Neural cell (in vitro differentiated cells): ENCODE results near the gene SBNO2.

Experiments
- EP300 ChIP-seq: fragments of 450-650 bp; conservative IDR thresholded peaks from 2 replicates; pipeline ENCODE4 v1.6.1; 2014; ENCODE audit warnings: antibody characterized with exemption, mild to moderate bottlenecking, moderate library complexity; ENCODE audit not compliant: poor library complexity, severe bottlenecking
- EZH2 ChIP-seq: fragments of 200-600, 300-800 bp; shearing (Covaris generic), sonication (generic); IDR thresholded peaks from 2 replicates; pipeline ENCODE4 v1.6.1; 2014; ENCODE audit warnings: antibody characterized with exemption, low read length, borderline replicate concordance, mild to moderate bottlenecking; ENCODE audit not compliant: insufficient read depth, poor library complexity, severe bottlenecking
- RAD21 ChIP-seq: fragments of 450-650 bp; conservative IDR thresholded peaks from 2 replicates; pipeline ENCODE4 v1.6.1; 2014; ENCODE audit warnings: antibody characterized with exemption, mild to moderate bottlenecking, moderate library complexity
- SMC3 ChIP-seq: fragments of 450-650 bp; conservative IDR thresholded peaks from 2 replicates; pipeline ENCODE4 v1.6.1; 2014; ENCODE audit warnings: antibody characterized with exemption, mild to moderate bottlenecking, moderate library complexity; ENCODE audit not compliant: poor library complexity
- TF ChIP-seq, protein P1 (sequence below): fragments of 450-650 bp; IDR thresholded peaks from 2 replicates; pipeline ENCODE4 v1.5.1; 2014; ENCODE audit warnings: antibody characterized with exemption, mild to moderate bottlenecking, moderate library complexity; ENCODE audit not compliant: poor library complexity, severe bottlenecking
- TF ChIP-seq, protein P2 (sequence below): IDR thresholded peaks from 2 replicates; pipeline ENCODE4 v1.6.1; 2012; ENCODE audit warnings: borderline replicate concordance

DNA sequence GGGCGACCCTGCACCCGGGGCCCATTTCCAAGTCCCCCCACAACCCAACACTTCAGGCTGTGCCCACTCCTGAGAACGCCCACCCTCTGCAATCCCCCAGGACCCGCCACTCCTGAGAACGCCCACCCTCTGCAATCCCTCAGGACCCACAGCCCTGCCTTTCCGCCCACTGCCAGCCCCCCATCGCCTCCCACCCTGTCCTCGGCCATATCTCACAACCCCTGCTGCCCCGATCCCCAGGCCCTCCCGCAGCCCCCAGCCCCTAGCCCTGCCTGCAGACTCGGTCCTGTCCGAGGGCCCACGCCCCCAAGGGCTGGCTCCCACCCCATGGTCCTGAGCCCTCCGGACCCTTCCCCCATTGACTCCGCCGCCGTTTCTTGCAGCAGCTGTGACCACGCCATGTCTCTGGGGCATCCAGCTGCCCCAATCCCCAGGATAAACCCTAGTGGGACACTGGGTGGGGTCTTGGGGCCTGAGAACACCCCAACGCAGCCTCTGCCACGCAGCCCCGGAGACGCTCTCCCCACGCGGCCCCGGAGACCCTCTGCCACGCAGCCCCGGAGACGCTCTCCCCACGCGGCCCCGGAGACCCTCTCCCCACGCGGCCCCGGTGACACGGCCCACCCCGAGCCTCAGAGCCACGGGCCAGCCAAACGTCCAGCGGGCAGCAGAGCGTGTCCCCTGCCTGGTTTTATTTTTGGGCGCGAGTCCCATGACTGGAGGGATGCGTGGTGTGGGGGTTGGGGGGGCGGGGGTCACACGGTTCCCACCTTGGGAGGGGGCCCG, 17.0 kb downstream of the SBNO2 start:
- TF ChIP-seq RAD21: no peak
- TF ChIP-seq, protein P1, sequence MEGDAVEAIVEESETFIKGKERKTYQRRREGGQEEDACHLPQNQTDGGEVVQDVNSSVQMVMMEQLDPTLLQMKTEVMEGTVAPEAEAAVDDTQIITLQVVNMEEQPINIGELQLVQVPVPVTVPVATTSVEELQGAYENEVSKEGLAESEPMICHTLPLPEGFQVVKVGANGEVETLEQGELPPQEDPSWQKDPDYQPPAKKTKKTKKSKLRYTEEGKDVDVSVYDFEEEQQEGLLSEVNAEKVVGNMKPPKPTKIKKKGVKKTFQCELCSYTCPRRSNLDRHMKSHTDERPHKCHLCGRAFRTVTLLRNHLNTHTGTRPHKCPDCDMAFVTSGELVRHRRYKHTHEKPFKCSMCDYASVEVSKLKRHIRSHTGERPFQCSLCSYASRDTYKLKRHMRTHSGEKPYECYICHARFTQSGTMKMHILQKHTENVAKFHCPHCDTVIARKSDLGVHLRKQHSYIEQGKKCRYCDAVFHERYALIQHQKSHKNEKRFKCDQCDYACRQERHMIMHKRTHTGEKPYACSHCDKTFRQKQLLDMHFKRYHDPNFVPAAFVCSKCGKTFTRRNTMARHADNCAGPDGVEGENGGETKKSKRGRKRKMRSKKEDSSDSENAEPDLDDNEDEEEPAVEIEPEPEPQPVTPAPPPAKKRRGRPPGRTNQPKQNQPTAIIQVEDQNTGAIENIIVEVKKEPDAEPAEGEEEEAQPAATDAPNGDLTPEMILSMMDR: no peak
- TF ChIP-seq EP300: no peak
- no peak for TF ChIP-seq SMC3
- no peak for TF ChIP-seq EZH2
- TF ChIP-seq, protein P2, sequence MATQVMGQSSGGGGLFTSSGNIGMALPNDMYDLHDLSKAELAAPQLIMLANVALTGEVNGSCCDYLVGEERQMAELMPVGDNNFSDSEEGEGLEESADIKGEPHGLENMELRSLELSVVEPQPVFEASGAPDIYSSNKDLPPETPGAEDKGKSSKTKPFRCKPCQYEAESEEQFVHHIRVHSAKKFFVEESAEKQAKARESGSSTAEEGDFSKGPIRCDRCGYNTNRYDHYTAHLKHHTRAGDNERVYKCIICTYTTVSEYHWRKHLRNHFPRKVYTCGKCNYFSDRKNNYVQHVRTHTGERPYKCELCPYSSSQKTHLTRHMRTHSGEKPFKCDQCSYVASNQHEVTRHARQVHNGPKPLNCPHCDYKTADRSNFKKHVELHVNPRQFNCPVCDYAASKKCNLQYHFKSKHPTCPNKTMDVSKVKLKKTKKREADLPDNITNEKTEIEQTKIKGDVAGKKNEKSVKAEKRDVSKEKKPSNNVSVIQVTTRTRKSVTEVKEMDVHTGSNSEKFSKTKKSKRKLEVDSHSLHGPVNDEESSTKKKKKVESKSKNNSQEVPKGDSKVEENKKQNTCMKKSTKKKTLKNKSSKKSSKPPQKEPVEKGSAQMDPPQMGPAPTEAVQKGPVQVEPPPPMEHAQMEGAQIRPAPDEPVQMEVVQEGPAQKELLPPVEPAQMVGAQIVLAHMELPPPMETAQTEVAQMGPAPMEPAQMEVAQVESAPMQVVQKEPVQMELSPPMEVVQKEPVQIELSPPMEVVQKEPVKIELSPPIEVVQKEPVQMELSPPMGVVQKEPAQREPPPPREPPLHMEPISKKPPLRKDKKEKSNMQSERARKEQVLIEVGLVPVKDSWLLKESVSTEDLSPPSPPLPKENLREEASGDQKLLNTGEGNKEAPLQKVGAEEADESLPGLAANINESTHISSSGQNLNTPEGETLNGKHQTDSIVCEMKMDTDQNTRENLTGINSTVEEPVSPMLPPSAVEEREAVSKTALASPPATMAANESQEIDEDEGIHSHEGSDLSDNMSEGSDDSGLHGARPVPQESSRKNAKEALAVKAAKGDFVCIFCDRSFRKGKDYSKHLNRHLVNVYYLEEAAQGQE: no peak
